Stimulated activated CD4-positive, alpha-beta T cell treated with anti-CD3 and anti-CD28 coated beads, Interleukin-4, amount 100 ng/mL, for 4 hours (primary cell): Measurements from ENCODE around the gene TSPAN11.

Source experiments
- DNase-seq, 2 experiments: peaks; one replicate each; pipeline ENCODE4 v3.0.0-alpha.2; 2020

The TSPAN11 gene

DNA sequence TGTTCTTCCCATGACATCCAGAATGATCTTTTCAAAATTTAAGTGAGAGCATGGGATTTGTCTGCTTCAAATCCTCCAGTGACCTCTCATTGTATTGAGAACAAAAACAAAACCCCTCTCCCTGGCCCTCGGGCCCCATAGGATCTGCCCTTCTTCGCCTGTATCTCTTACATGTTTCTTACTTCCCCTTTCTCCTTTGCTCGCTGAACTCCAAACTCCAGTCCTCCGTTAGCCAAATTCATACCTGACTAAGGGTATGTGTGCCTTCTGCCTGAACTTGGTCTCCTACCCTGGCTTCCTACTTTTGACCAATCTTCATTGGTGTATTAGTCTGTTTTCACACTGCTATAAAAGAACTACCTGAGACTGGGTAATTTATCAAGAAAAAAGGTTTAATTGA, 13.2 kb upstream of the TSPAN11 start:
- no peak for DNase-seq

DNA sequence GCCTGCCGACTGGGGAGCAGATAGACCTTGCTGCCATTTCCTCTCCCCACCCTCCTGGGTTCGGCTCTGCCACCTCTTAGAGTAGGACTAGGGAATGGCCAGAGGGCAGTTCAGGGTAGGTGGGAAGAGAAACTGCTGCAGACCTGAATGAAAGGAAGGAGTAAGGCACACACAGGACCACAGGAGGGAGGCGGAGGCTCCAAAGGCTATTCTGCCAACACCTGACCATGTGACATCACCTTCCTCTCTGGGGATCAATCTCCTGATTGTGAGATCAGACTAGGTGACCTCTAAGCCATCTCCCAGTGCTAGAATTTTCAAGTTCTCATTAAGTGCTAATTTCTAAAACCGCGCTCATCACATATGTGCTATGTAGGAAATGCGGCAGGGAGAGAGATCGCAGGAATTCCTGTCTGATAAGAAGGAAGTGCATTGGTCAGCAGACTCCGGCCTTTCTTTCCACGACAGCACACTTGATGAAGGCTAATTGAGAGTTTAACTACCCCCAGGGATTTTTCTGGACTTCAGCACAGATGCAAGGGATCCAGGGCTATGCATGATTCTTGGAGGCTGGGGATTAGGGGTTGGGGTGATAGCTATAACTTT, 11.5 kb upstream of the TSPAN11 start:
- DNase-seq, result no peak

DNA sequence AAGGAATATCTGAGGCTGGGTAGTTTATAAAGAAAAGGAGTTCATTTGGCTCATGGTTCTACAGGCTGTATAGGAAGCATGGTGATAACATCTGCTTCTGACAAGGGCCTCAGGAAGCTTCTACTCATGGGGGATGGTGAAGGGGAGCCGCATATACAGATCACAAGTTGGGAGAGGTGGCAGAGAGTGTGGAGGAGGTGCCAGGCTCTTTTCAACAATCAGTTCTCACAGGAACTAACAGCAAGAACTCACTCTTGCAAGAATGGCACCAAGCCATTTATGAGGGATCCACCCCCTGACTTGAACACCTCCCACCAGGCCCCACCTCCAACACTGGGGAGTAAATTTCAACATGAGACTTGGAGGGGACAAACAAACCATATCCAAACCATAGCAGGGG, 3.5 kb upstream of the TSPAN11 start:
- DNase-seq, result no peak

DNA sequence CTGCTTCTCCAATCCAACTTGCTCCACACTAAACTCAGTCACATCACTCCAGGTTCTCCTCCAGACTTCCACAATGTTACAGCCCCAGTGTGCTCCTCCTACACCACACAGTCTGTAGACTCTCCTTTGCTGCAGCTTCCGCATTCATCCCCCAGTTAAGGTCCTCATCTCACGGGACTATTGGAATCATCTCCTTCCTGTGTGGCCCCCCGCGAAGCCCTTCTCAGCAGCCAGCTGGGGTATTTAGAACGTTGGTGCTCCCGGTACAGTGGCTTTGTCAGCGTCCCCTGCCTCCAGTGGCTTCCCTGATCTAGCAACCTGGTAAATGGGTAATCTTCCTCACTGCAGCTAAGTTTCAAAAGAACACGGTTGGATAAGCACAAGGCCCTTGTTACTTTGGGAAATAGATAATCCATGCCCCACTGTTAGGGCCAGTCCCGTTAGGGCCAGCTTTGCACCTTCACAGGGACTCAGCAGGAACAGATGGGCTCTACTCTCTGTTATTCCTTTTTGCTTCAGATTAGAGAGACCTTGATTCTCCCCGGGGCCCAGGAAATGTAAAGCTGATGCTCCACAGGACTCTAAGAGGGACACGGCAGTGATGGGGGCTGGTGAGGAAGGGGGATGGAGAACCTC, 823 bp upstream of the TSPAN11 start:
- no peak for DNase-seq

DNA sequence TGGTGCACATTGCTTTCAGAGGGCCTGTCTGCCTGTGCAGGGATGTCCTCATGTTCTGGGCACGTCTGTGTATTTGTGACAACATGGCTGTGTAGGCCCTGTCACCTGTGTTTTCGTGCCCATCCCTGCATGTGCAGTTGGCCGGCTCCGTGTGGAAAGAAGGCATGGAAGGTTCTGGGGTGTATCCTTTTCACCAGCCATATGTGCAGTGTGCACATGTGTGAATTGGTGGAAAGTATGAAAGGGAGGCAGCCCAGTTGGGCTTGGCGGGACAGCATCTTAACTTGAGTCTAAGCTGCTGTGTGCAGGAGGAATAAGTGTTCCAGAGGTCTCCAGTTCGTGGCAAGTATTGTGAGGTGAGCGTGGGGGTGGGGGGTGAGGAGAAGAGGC, 669 bp downstream of the TSPAN11 start:
- DNase-seq, result no peak

DNA sequence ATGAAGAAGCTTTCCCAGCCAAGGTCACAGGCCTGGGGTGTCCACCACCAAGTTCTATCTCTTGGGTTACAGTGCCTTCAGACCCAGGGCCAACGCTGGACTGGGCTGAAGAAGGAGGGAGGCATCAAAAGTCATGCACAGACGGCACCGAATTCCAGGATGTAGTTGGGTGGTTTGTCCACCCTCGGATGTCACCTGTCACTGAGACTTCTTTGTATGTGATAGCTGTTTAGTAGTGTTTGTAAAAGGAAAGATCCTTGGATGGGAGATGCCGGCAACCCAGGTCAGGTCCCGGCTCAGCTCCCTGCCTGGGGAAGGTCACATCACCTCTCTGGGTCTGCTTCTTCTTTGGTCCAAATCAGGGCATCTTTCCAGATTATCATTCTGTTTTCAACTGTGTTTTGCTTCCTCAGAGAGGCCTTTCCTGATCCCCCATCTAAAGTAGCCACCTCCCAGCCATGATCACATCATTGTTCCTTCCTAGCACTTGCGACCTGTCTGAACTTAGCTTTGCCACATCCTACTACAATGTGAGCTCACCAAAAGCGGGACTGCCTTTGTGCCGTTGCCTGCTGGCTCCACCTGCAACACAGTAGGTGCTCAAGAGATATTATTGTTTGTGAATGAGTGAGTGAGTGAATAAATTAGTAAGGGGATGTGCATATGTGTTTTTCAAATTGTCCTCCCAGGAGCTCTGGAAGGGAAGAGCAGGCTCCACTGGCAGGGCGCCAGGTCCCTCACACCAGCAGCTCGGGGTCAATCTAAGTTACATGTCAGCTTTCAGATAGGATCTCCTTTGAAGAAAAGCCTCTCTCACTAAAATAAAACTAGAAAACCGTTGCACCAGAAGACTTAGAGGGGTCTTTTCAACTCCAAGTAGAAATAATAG, 2.1 kb downstream of the TSPAN11 start:
- no peak for DNase-seq

DNA sequence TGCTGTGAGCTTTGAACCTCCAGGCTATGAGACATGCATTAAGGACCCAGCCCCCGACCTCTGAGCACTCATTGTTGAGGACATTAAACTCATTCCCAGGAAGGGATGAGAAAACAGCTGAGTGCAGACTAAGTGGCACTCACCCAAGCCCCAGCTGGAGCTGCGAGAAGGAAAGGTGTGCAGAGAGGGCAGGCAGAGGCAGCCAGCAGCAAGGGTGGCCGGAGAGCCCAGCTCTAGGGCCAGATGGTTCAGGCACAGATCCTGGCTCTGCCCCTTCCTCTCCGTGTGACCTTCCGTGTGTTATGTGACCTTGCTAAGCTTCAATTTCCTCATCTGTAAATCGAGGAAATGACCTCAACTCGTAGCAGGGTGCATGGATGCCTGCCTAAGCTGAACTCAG, 3.7 kb downstream of the TSPAN11 start:
- no peak for DNase-seq

DNA sequence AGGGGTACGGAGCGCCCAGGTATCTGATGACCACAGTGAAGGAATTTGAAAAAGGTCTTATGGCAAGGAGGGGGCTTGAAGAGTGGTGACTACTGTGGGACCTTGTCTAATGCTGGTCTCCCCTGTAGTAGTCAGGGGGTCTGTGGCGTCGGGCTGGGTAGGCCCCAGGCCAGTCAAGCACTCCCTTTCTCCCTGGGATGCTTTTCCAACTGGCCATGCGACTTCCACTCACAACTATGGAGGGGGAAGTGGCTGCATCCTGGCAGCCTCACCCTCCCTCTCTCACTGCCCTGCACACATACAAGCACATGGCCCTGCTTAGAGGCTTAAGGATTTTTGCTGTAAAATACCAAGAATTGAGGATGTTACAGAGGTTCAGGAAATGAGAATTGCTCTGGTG, 4.1 kb downstream of the TSPAN11 start:
- no peak for DNase-seq

DNA sequence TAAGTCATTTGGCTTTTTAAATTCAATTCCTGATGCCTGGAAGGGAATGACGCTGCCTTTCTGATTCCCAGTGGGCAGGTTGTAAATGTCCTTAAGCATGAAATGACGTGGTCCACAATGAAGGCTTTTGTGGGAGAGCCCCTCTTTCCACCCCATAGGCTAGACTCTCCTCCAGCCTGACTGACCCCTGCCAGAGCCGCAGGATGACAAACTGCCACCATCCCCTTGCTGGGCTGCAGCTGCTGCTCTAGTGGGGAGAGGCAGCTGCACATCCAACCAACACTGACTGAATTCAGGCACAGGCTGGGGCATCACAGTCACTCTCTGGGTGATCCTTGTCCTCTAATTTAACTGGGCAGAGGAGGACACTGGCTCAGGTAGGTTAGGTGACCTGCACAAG, 6.3 kb downstream of the TSPAN11 start:
- DNase-seq, result no peak

DNA sequence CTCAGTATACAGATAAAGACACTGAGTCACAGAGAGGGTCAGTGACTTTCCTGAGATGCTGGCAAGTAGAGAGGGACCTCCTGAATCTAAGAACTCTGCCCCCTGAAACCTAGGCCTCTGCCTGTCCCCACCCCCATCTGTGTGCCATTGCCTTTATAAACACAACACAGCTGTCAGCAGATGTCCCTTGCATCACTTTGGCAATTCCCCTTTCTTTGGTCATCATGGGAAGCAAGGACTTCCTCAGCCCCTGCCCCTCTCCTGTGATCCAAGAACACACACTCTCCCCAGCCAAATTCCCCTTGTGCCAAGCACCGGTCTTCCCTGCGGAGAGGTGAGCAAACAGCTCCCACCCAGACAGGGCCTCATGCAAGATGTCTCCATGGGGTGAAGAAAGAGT, 8.3 kb downstream of the TSPAN11 start:
- DNase-seq, result no peak

DNA sequence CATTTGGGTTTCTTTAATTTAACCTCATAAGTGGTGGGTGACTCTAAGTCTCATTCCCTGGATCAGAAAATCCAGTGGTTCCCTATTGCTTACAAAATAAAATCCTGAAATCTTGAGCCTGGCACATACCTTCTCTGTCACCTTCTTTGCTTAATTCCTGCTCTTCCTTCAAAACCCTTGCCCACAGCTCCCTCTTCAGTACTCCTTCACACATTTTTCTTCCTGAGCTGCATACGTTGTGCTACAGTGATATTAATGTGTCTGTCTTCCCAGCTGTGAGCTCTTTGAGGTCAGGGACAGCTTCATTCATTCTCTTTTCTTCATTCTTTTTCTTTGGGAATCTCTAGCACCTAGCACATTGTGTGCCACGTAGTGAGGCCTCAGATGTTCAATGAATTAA, 9.5 kb downstream of the TSPAN11 start:
- no peak for DNase-seq

DNA sequence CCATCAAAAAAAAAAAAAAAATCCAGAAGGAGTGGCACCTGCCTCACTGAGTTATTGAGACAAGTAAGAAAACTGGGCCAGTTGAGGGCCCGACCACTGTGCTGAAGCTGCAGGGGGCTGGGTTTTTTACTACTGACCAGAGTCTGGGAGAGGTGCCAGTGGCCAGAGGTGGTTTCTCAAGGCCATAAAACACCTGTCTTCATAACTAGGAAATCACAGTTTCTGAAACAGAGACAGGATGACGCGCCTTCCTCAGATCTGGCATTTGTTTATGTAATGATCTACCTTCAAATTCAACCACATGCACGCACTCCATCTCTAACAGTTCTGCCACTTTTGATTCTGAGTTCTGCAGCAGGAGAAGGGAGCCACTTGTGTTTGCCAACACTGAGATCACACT, 12.7 kb downstream of the TSPAN11 start:
- DNase-seq, result no peak

DNA sequence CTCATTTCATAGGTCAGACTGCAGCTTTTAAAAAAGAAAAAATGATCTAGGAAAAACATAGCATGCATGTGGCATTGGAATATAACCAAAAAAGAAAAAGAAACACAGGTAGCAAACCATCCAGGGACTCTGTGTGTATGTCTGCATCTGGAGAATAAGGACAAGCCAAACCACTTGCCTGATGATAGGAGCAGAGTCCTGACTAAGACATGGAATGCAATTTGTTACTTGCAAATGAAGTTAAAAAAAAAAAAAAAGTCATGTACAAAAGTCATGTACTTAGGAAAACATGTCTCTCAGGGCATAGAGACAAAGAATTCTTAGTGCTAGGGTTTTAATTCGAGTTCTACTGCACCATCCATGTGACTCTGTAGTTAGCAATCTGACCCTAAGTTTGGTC, 15.9 kb downstream of the TSPAN11 start:
- DNase-seq, result no peak

DNA sequence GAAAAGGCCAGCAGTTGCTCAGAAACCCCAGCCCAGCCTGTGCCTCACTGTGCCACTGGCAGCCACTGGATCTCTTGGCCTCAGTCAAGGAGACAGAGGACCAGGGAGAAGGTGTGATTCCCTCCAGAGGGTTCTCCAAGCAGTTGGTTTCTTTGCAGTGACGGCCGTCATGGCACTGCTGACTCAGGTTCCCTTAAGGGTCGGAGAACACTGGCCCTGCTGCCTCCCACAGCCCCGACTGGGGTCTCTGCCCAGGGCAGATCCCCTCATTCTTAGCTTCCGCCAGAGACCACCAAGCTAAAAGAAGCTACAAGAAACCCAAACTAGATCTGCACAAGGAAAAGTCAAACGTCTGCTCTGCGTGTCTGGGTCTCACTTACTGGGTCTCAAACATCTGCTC, 16.4 kb downstream of the TSPAN11 start:
- no peak for DNase-seq

DNA sequence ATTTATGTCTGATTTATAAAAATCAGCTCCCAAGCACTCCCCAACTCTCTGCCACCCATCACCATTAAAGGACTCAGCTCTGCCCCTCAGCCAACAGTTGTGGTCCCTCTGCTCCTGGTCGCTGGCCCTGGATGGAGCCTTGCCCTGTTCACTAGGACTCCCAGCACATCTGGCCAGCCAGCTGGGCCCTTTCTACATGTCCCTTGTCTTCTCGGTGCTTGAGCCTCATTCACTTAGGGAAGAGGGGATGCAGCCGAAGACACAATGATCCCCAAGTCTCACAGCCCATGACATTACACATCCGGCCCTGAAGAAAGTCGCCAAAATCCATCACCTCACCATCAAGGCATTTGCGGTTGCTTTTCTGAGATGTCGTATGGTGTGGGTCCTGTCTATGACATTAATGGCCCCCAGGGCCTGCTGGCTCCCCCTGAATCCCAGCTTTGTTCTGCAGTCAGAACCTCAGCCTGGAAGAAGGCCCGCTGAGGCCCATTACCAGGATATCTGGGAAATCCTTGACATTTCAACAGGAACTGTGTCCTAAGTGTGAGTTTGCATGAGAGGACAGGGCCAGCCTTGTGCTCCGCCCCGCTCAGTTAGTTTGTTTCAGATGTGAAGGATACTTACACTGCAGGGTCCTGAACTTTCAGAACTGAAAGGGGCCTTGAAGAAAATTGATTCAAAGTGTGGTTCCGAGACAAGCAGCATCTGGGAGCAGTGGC, 19.1 kb downstream of the TSPAN11 start:
- no peak for DNase-seq

DNA sequence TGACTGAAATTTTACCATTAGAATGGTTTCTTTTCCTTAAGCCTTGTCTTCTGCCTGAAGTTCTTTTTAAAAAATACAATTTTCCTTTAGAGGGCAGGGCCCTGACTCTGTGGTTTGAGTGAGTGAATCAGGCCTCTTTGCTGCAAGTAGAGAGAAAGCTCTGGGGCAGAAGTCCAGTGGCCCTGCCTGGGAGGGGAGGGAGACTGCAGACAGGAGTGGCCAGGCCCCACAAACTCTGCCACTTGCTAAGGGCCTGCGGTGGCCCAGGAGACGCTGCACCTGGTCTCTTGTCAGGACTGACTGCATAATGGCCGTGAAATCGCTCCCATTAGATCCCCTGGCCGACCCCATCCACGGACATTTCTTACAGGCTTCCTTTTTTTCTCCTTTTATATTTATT, 25.5 kb downstream of the TSPAN11 start:
- no peak for DNase-seq

DNA sequence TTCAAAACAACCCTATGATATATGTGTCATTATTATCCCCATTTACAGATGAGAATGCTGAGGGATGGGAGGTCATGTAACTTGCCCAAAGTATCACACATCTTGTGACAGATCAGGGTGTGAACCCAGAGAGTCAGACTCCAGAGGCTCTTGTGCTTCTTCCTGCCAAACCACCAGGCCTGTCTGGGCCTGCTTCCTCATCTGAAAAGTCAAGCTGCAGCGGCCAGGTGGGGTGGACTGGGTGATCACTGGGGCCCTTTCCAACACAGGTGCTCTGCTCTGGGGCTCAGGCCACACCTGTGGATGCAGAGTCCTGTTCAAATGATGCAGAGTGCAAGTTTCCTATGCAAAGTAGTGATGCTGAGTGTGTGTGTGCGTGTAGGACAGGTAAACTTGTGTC, 26.7 kb downstream of the TSPAN11 start:
- no peak for DNase-seq

DNA sequence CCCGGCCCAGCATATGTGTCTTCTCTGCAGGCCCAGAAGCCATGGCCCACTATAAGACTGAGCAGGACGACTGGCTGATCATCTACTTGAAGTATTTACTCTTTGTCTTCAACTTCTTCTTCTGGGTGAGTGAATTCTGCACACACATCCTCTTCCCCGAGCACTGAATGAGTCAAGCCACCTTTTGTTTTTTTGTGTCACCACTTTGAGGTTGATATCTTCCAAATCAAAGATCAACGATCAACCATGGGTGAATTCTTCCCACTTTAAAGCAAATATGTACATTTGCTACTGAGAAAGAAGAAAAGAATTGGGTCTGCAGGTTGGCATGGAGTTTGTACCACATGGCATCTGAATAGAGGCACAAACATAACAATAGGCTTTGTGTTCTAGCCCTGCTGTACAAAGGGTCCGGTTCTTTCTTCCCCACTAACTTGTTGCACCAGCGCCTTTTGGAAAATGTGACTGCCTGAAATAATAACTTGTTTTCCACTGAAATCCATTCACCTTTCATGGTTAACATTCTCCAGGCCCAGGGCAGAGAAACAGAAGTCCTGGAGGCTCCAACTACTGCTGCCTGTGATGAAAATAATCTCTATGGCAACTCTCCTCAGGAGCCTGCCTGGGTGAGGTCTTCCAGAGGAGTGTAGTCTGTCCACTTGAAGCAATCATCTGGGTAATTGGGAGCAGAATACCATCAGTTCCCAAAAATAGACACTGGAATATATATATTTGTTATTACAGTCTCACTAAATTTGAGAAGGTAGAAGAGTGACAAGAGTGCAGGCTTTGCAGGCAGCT, 27.6 kb downstream of the TSPAN11 start:
- DNase-seq, result no peak

DNA sequence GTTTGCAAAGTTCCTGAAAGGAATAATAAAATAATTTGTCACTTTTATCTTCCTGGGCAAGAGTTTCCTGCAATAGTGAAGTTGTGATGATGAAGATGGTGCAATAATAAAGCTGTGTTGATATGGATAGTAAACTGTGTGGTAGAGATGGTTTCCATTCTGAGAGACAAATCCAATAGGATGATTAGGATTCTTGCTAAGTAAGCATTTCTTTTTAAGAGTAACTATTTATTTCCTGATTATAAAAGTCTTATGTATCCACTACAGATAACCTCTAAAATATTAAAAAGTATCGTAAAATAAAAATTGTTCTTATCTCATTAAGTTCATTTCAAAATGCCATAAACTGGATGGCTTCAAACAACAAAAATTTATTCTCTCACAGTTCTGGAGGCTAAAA, 28.7 kb downstream of the TSPAN11 start:
- DNase-seq, result no peak

DNA sequence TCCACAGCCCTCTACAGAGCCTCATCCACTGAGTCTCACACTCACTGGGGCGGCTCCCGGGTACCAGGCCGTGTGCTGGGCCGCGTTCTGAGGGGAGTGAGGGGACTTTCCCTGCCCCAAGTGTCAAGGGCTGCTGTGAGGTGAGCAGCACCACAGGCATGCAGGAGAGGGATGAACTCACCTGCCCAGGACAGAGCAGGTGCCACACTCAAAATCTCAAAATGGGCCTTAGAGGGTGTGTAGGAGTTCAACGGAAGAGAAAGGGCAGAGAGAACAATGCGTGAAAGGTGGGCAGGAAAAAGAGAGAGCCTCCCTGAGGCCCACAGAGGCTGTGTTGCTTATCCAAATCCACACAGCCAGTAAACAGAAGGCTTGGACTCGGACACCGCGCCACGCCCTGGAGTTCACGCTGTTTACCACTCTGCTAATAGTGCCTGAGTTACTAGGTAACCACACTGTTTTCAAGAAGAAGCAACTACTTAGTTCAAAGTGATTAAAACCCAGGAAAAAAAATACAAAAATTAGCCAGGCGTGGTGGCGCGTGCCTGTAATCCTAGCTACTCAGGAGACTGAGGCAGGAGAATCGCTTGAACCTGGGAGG, 32.7 kb downstream of the TSPAN11 start:
- no peak for DNase-seq

DNA sequence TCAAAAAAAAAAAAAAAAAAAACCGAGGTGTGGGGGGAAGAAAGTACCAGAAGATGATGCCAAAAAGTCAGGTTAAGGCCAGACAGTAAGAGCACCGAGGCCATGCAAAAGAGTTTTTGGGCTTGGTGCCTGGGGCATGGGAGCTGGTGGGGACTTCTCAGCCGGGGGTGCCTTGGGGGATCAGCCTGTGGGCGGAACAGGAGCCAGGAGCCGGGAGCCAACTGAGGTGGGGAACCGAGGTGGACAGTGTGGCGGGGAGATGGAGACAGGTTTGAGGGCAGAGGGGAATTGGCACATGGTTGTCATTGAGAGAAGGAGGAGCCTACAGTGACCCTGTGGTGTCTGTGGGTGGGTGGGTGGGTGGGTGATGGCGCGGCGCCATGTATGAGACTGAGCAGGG, 33.2 kb downstream of the TSPAN11 start:
- no peak for DNase-seq

DNA sequence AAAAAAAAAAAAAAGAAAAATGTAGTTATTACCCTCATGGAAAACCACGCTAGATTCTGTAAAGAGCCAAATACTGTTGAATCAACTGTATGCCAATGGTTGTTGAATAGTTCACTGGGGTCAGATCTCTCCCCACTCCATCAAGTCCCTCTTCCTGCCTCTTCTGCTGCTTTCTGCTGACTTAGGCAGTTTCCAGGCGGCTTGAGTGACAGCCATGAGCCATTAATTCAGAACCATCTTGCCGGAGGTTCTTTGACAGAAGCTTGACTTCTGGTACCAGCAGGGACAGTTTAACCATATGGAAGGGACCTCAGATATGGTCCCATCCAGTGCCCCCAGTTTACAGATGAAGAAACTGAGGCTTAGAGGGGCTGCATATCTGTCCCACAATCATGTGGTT, 34.5 kb downstream of the TSPAN11 start:
- DNase-seq, result no peak
